Measurements from ENCODE around the gene WNT5B. TPM values are rescaled to one million over a fixed set of nuclear protein-coding genes. Genes with fewer than 3 reads are reported as not detected.
"Not testable (repeated sequence)": the region's sequence is repeated elsewhere in the genome, so short reads cannot be mapped to it uniquely, and the experiment has no call there.

The WNT5B gene
- total RNA-seq, 2 donors from 2014 or later, result 1.5 to 3.0 TPM

DNA sequence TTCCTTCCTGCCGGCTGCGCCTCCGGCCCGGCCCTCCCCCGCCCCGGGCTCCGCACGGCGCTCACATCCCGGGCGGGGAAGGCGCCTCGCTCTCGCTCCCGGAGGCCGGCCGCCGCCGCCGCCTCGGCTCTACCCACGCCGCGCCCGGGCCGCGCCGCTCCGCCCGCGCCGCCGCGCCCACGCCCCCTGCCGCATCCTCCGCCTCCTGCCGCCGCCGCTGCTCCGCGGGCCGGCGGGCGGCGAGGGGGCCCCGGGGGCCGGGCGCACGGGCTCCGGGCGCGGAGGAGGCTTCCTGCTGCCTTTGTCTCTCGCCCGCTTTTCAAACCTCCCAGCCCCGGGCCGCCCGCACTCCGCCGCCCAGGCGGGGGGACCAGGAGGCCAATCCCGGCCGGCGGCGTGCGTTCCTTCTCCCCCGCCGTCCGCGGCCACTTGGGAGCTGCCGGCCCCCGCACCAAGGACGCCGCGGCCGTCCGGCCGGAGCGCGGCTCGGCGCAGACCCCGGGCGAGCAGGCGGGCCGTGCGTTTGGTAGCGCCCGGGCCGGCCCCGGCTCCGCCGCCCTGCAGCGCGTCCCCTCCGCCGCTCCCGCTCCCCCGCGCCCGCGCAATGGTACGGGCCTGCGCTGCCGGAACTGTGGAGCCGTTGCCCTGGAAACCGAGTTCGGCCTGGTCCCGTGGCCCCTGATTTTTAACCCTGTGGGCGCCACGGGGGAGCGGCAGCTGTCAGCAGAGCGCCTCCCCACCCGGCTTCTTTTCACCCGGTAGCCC is 34.6 kb upstream of the WNT5B start, which contains the start of gene FBXL14:
Gene FBXL14 (minus strand): TSS at position 321 of the 765 bp plus-strand sequence. CDS start 515 bp downstream, outside the sequence.
- DNase-seq (ENCODE audit: low spot score), result no peak
- peak within 1 kb of the TSS; percentile 93 to 94 for H3K27ac ChIP-seq
- peaks cover 0 to 53% of the 10 kb centered on the region in 2 donors for H3K4me1 ChIP-seq
- H3K36me3 ChIP-seq, result no peaks in the 10 kb centered on the region
- TF ChIP-seq CTCF (IDR thresholded peaks at IDR 0.05), result no peak
- peak within 1 kb of the TSS; percentile 87 to 88 for H3K4me3 ChIP-seq
- H3K27me3 ChIP-seq, result no peaks in the 10 kb centered on the region
- no peaks in the 10 kb centered on the region for H3K9me3 ChIP-seq

- no peaks in the 10 kb centered on the region for H3K9me3 ChIP-seq
- peak overlapping the region; percentile 93 to 94 for H3K27ac ChIP-seq
- no peak for TF ChIP-seq CTCF (IDR thresholded peaks at IDR 0.05)
- peak overlapping the region; percentile 87 to 88 for H3K4me3 ChIP-seq
- no peak for DNase-seq (ENCODE audit: low spot score)
- no peaks in the 10 kb centered on the region for H3K36me3 ChIP-seq
- H3K27me3 ChIP-seq, result no peaks in the 10 kb centered on the region
- H3K4me1 ChIP-seq, result peaks cover 0 to 48% of the 10 kb centered on the region in 2 donors
Observed at GRCh38 chr12:1595026-1595561, 33.9 kb upstream of the WNT5B start.

GRCh38 chr12:1595690-1596347 is 33.2 kb upstream of the WNT5B start:
- peaks cover 0 to 41% of the 10 kb centered on the region in 2 donors for H3K4me1 ChIP-seq
- H3K27ac ChIP-seq, result peak overlapping the region; percentile 93 to 94
- H3K4me3 ChIP-seq, result peak overlapping the region; percentile 87 to 88

DNA sequence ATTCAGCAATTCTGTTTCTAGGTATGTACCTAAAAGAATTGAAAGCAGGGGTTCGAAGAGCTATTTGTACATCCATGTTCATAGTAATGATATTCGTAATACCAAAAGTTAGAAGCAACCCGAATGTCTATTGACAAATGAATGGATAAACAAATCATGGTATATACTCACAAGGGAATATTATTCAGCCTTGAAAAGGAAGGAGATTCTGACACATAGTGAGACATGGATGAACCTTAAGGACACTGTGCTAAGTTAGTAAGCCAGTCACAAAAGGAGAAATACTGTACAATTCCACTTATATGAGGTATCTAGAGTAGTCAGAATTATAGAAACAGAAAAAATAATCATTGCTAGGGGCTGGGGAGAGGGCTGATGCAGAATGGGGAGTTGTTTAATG is 30.3 kb upstream of the WNT5B start:
- Histone ChIP-seq H3K9me3 (no peaks in the 10 kb centered on the region), H3K4me3 (no peak overlapping the region), H3K27me3 (no peaks in the 10 kb centered on the region), H3K36me3 (no peaks in the 10 kb centered on the region), H3K4me1 (peaks cover 0 to 12% of the 10 kb centered on the region in 2 donors), H3K27ac (no peak overlapping the region)
- TF ChIP-seq CTCF (IDR thresholded peaks at IDR 0.05), result no peak
- DNase-seq (ENCODE audit: low spot score), result no peak

More at GRCh38 chr12:1595690-1596347, 33.2 kb upstream of the WNT5B start:
- DNase-seq (ENCODE audit: low spot score), result no peak
- no peaks in the 10 kb centered on the region for H3K27me3 ChIP-seq
- H3K9me3 ChIP-seq, result no peaks in the 10 kb centered on the region
- no peaks in the 10 kb centered on the region for H3K36me3 ChIP-seq
- TF ChIP-seq CTCF (IDR thresholded peaks at IDR 0.05), result no peak

GRCh38 chr12:1602706-1603105 is 26.3 kb upstream of the WNT5B start:
- H3K36me3 ChIP-seq; H3K27me3 ChIP-seq; DNase-seq (ENCODE audit: low spot score): not testable (repeated sequence)

More at GRCh38 chr12:1602706-1603105, 26.3 kb upstream of the WNT5B start:
- H3K9me3 ChIP-seq, H3K27ac ChIP-seq, H3K4me3 ChIP-seq: not testable (repeated sequence)
- peaks cover 0 to 20% of the 10 kb centered on the region in 2 donors for H3K4me1 ChIP-seq
